HUDEP-2 (cell line): Measurements from ENCODE around the gene TMEM132D.

Source experiments
- DNase-seq, 76 experiments: peaks; one replicate each; lab custom pipeline; 2025; ENCODE audit not compliant: unreplicated experiment in 76 of 76; lab: John Stamatoyannopoulos, UW

Gene TMEM132D

DNA sequence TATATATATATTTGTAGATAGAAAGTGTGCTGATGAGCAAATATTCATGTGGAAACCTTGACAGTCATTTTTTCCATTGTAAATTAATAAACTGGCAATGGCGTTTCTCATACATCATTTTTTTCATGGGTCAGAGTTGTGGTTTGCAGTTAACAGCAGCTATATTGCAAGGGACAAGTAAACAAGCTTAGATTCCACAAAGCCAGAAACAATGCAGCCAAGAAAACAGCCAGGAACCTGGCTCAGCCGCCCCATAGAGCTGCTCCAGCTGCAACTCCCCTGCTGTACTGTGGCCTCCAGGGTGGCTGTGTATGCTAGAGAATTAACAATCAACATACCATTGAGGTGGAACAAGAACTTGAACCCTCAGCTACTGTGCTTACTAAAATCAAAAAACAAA lies 298.2 kb downstream of the TMEM132D start:
- DNase-seq = no peak

DNA sequence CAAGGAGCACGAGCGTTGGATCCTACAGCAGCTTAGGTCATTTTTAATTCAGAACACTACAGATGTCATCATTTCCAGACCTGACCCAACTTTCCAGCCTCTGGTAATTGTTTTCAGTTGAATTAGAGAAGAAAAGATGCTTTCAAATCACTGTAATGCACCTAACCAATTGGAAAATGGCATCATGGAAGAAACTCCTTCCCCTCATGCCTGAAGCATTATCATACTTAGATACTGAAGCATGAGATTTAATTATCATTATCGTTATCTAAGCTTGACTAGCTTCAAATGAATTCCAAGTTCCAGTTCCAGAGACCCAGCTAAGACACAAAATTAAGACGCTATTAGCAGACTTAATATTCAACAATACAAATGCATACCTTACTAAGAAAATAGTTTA lies 299.3 kb downstream of the TMEM132D start:
- no peak for DNase-seq

DNA sequence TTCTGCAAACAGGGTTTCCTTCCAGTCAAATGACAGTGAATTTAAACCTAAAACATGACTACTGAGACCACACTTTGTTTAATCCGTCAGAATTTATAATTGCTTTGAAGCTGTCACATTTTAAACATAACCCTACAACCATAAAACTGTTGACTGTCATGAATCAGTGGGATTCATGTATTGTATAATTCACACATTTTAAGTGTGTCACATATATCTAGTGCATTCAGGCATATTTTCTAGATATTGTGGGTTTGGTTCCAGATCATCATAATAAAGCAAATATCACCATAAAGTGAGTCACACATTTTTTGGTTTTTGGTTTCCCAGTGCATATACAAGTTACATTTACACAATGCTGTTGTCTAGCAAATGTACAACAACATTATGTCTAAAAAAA lies 304.4 kb downstream of the TMEM132D start:
- DNase-seq = no peak

DNA sequence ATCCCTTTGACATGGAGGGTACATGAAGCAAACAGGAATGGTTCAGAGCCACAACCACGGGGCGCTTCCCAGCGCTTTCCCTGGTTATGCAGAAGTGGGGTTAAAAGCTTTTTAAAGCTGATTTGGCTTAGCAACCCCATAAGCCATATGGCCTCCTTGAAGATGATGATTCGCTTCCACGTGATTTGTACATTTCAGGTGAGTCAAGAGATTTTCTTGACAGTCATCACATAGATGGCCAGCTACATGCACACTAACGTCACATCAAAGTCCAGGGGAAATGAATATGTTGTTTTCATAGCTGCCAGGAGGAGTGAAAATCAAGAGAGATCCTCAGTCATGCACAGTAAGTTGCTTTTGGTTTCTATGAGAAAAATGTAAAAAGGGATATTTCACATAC lies 309.7 kb downstream of the TMEM132D start:
- DNase-seq = no peak

DNA sequence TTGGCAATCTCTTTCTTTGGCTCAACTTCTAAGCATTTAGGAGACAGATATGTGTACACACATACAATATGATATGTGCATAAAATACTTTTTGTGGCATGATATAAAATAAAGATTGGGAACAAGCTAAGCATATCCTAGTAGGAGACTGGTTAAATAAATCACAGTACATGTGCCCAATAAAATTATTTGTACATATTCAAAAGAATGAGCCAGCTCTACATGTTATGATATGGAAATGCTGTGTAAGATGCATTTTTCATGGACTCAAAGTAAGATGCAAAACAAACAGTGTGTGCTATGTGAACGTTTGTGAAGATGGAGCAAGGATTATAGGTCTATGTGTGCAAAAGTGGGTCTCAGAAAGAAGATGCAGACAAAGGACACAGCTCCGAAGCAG lies 311.4 kb downstream of the TMEM132D start:
- DNase-seq = no peak

DNA sequence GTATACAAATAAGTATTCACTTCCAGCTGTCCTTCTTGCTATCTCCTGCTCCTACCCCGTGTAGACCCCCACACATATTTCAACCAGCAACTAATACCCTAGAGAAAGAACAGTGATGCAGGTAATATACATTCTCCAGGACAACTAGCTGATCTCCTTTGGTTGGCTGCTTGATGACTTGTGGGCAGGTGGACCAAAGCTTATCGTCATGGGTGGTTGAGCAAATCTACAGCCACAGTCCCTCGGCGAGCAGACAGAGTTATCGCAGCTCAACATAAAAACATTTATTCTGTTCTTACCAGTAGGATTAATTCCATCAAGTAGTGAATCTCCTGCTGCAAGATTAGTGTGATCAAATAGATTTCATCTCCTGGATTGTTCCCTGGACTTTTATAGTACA lies 314.3 kb downstream of the TMEM132D start:
- no peak for DNase-seq

DNA sequence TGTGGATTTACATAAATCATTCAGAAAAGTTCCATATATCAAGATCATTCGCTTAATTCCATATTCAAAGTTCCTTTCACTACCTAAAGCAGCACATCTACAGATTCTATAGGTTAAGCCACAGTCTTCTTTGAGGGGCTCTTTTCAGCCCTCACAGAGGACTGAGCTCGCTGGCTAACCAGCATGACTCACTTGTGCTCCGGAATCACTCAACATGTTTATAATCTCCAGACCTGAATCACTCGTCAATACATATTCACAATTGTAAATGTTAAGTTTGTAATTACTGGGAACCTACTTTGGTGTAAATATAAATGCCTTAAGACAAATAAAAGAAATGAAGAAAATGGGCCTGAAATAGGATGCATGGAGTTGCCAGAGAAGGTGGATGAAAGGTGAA lies 315.7 kb downstream of the TMEM132D start:
- no peak for DNase-seq

DNA sequence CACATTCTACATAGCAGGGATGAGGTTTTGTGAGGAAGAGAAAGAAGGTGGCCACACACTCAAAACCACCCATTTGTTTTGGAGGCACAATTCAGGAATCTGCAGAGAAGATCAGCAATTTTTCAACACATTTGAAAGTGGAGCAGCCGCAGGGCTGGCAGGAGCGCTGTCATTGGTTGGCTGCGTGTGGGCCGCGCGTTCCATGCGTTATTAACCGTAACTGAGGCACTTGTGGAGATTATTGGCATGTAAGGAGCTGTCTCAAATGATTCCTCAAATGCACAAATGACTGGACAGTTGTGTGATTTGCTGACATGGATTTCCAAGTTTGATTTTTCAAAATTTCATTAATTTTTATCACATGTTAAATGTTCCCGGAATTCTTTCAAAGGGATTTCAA lies 318.5 kb downstream of the TMEM132D start:
- DNase-seq = no peak

DNA sequence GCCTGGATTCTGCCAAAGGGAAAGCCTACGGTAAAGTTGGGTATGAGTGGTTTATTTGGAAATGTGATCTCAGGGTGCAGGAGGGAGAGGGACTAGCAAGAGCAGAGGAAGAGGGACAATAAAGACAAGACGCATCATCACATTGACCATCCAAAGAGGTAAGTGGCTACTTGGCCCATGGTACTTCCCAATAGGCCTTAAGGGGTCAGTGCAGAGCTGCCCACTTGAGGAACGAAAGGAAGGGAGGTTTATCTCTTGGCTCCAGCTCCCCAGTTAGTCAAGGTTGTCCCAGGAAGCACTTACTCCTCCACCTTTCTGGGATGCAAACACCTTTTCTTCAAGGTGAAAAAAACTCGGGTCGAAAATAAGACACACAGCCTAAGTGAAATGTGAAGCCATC lies 323.9 kb downstream of the TMEM132D start:
- no peak for DNase-seq

DNA sequence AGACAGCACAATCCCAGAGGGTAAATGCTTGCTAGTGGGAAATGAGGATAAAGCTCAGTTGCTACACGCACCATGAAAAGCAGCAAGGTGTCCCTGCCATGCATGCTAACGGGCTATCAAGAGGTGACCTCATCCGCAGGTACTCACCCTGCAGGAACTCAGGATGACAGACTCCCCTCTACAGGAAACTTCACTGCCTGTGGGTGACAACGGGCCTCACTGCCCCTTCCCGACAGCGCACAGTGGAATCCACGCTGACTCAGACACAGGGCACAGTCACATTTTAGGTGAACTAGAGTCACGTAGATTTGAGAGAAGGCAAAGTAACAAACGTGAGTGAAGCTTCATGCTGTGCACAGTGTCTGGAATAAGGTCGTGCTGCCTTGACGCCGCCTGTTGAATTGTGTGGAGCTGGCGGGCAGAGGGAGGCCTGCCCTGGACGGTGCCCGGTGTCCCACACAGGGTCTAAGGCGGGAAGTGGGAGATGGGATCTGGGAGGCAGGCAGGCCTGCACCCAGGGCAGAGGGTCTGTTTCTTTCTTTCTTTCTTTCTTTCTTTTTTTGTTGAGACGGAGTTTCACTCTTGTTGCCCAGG lies 331.8 kb downstream of the TMEM132D start:
- DNase-seq = no peak

DNA sequence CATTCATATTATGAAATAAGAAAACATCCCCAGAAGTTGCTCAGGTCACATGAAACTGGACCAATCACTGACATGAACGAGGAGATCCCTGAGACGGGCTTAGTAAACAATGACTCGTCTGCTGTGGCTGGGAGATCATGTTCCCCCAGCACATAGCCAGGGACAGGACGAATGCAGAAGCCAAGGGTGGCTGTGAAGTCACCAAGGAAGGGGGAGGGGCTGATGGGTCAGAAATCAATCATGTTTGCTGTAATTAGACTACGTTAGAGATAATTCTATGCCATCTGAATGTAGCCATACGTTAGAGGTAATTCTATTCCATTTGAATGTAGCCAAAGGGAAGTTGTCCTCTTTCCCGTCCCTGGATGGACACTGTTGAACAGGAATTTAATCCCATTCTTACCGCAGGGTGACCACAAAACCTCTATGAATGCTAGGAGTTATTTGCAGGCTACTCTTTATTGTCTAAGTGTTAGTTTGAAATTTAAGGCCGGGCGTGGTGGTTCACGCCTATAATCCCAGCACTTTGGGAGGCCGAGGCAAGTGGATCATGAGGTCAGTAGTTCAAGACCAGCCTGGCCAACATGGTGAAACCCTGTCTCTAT lies 332.9 kb downstream of the TMEM132D start:
- DNase-seq = no peak

DNA sequence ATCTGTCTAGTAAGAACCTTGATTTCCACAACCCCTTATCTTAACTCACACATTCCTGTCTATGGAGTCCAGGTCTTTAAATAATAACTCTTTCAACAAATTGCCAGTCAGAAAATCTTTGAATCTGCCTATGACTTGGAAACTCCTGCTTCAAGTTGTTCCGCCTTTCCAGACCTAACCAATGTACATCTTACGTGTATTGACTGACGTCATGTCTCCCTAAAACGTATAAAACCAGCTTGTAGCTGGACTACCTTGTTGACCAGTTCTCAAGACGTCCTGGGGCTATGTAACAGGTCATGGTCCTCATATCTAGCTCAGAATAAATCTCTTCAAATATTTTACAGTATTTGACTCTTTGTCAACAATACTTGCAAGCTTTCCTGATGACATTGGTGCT lies 337.0 kb downstream of the TMEM132D start:
- no peak for DNase-seq

DNA sequence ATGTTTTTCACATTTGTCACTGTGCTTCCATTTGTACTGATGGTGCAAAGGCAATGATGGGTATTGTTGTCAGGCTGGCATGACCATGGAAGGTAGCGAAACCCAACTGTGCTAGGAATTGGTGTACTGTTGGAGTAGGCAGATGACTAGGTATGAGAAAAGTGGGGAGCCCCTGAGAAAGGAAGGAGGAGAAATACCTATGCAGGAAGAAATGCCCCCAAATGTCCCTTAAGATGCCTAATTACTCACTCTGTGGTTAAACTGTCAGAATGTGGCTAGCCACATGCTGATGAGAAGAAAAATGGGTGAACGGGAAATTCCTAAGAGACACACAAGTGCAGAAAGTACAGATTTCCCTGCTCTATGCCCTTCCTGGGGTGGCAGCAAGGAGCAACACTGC lies 339.1 kb downstream of the TMEM132D start:
- no peak for DNase-seq

DNA sequence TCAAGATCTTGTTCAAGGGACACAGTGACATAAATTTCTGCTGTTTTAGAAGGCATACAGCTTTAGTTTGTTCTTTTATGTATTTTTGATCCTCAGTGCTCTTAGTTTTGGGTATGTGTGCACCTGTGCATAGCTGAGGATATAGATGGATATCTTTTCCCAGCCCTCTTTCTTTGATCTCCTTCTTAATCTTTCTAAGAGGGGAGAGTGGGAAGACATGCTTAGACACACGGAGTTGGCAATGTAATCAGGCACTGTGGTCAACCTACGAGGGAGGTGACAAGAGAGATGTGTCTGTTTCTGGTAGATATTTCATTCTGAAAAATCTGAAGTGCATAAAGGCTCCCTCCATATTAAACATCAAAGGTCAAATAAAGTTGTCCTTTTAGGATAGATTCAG lies 340.6 kb downstream of the TMEM132D start:
- DNase-seq = no peak

DNA sequence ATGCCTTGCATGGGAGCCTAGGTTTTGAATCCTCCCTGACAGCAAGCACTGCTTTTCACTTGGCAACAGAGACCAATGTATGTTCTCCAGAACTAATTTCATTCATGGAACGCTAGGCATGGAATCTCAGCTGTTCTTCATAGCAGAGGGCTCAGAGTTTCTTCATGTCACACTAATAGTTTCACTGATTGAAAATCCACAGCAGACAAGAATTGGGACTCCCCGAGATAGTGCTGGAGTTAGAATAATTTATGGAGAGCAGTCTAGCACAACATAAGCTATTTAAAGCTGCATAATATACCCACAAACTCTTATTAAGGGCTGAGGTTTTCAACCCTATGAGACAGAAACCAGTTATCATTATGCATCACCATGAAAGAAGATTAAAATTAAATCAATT lies 342.5 kb downstream of the TMEM132D start:
- no peak for DNase-seq

DNA sequence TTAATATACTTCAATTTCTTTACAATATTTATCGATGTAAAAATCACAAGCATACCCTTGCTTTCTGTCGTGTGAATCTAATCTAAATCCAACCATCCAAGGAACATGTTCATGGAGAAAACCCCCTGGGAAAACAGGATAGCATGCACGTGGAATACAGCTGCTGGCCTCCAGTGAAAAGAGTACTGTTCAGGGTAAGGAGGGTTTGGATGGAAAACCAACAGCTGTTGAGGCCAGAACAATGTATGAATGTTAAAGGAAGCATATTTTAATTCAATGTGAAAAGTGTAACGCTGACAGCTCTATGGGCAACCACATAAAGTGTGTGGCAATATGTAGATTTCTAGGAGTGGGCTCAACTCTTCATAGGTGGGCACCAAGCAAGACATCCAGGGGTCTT lies 344.0 kb downstream of the TMEM132D start:
- no peak for DNase-seq

DNA sequence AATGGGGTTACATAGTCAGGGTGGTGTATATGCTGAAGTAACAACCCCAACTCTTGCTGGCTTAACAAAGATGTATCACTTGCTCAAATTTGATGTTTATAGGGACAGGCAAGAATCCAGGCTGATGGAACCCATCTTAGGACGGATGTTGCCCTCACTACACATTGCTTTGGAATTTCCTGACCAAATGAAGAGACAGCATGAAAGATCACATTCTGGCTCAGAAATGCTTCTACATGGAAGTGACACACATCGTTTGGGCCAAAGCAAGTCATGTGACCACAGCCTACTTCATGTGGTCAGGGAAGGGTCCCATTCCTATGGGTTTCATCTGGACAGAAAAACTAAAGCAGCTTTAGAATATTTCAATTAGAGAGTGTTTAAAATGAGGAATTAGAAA lies 345.8 kb downstream of the TMEM132D start:
- DNase-seq = no peak

DNA sequence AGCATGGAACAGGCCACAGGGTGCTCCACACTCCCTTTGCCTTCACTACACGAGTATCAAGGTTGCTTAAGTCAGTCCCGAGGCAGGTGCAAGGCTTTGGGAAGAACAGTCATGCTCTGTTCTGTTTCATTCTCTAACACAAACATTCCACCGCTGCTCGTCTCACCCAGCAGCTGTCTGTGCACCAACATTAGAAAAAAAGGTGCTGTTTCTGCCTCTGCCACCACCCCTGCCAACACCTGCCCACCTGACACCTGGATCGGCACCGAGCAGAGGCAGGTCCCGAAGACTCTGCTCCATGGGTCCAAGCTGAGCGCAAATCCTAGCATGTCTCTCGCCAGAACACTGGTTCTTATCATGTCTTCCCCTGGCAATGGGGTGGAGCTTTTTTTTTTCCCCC lies 347.7 kb downstream of the TMEM132D start:
- no peak for DNase-seq

DNA sequence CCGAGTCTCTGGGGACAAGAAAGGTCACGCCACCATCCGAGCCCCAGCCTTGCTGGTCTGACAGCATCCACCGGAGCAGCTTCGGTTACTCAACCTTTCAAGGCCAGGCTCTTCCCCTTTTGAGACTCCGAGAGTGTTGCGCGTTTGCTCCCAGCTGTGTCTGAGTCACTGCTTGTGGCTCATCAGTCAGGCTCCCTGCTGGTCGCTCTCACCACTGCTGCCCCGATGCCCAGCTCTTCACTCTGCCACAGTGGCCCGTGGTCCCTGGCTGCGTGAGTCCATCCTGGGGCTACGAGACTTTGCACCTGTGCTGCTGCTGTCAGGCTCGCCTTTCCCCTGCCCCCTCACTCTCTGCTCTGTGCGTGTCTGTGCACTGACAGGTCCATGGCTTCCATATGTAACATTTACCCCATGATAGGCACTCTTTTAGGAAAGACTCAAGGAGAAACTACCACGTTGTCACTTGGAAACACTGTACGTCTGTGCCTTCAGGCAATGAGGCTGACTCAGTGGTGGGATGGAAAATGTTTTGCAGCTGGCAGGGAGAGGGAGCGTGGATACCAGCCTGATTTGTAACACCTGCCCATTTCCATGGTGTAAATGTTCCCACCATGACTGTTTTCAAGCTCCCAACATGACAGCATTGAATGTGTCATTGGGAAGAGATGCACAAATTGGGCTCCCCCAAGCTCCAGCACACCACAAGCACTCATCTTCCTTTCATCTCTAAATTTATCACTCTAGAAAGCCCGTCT lies 350.7 kb downstream of the TMEM132D start:
- DNase-seq = no peak

DNA sequence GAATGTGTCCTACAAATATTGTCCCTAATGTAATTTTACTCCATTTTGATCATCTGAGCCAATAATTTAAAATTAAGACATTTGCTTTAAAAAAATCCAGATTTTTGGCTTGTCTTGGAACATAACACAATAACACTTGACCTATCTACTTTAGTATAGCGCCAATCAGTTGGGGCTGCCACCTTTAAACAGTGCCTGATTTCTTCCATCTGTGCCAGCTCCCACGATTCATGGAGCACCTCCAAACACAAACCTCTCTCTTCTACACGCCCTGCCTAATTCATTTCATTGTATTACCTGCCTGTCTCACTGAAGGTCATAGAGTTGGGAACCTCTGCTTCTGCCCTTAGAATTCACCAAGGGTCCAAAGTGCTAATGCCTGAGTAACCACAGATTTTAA lies 352.4 kb downstream of the TMEM132D start:
- no peak for DNase-seq

DNA sequence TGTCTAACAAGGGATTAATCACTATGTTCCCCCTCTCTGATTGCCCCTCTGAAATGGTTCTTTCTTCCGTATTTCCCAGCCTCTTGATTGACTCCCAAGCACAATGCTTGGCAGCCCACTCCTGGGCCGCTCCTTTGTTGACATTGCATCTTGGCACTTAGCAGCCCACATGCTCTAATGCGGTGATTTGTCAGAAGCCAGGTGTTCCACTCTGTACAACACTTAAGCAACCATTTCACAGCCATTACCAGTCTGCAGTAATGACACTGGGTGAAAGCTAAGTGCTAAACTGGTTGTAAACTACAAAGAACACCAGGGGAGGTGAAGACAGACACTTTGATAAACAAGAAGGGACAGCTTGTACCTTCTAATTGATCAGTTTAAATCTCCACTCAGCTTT lies 353.5 kb downstream of the TMEM132D start:
- DNase-seq = no peak

DNA sequence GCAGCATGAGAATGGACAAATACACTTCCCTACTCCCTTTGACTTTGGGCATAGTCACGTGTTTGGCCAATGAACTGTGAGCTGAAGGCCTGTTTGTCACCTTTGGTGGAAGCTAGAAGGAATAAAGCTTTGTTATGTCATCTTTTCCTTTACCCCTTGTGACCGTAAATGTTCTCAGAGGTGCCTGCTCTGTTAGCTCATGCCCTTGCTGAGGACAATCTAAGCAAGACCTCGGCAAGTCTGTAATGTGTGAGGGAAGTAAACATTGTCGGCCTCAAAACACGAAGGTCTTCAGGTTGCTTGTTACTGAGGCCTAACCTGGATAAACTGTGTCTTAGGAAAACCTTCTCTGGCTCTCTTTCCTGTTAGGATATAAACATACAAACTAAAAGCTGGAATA lies 354.2 kb downstream of the TMEM132D start:
- no peak for DNase-seq
